ENCODE measurements around the gene NEXN.
A peak's percentile ranks its signal among the peaks of the same experiment; 100 is the strongest.

Gene NEXN

GRCh38 chr1:77888081-77888780 lies at the start of gene NEXN:
Gene NEXN (plus strand): TSS chr1:77888624. CDS start chr1:77916107, 27,483 bp downstream.
- DNase-seq: no peak

- DNase-seq: no peak
Observed at GRCh38 chr1:77841574-77841973, 46.9 kb upstream of the NEXN start.

GRCh38 chr1:77845951-77846350 lies 42.5 kb upstream of the NEXN start:
- DNase-seq: no peak

GRCh38 chr1:77846966-77847365 lies 41.5 kb upstream of the NEXN start:
- DNase-seq: no peak

- DNase-seq: no peak
Observed at GRCh38 chr1:77847621-77848080, 40.8 kb upstream of the NEXN start.

- no peak for DNase-seq
Observed at GRCh38 chr1:77850082-77850481, 38.3 kb upstream of the NEXN start.

- DNase-seq: no peak
Observed at GRCh38 chr1:77857552-77857951, 30.9 kb upstream of the NEXN start.

GRCh38 chr1:77858725-77859124 lies 29.7 kb upstream of the NEXN start:
- DNase-seq: no peak

- DNase-seq: no peak
Observed at GRCh38 chr1:77859248-77859647, 29.2 kb upstream of the NEXN start.

GRCh38 chr1:77866296-77866695 lies 22.1 kb upstream of the NEXN start:
- DNase-seq: no peak

GRCh38 chr1:77872645-77873044 lies 15.8 kb upstream of the NEXN start:
- no peak for DNase-seq

- no peak for DNase-seq
Observed at GRCh38 chr1:77873461-77873860, 15.0 kb upstream of the NEXN start.

GRCh38 chr1:77874804-77875445 lies 13.5 kb upstream of the NEXN start:
- DNase-seq: no peak

GRCh38 chr1:77876884-77877283 lies 11.5 kb upstream of the NEXN start:
- no peak for DNase-seq

GRCh38 chr1:77881061-77881460 lies 7.4 kb upstream of the NEXN start:
- no peak for DNase-seq

GRCh38 chr1:77882411-77882810 lies 6.0 kb upstream of the NEXN start:
- no peak for DNase-seq

- no peak for DNase-seq
Observed at GRCh38 chr1:77888781-77889642, 588 bp downstream of the NEXN start.

- no peak for DNase-seq
Observed at GRCh38 chr1:77889671-77890070, 1.2 kb downstream of the NEXN start.

GRCh38 chr1:77891200-77891599 lies 2.8 kb downstream of the NEXN start:
- no peak for DNase-seq

GRCh38 chr1:77899647-77900320 lies 11.4 kb downstream of the NEXN start:
- DNase-seq: no peak

- peak; percentile 22 for DNase-seq
Observed at GRCh38 chr1:77900687-77901293, 12.4 kb downstream of the NEXN start.

- DNase-seq: no peak
Observed at GRCh38 chr1:77905603-77906002, 17.2 kb downstream of the NEXN start.
